ENCODE results near the gene SYNRG.
"Not testable (repeated sequence)": the region's sequence is repeated elsewhere in the genome, so short reads cannot be mapped to it uniquely, and the experiment has no call there.

The SYNRG gene

DNA sequence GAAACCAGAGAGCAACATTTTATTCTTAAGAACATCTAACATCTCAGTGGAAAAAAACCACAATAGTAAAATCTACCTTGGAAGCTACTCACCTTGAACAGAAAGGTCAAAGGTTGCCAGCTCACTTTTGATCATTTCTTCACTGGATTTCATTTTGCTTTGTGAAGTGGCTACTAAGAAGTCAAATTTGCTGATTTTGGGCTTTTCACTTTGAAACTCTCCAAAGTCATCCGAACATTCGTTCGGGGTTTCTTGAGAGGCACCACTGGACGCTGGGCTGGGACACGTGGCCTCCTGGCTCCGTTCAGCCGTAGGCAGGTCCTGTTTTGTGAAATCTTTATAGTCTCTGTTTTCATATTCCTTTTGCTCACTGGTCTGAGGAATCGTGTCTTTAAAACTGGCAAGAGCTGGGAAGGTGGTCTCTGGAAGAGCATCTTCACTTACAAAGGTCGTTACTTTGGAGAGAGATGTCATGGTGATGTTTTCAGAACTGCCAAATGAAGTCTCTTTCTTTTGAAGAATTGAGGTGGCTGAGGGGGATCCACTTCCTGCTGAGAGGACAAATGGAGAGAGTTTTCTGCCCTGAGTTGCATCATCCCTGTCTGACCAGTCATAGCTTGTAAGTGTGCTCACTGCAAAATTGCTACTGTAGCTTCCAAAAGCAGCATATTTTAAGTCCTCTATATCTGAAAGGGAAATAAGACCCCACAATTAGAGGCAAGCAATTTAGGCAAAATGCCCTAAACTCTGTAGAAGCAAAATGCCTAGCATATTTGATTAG is 67.1 kb downstream of the SYNRG start:
- DNase-seq: no peak

DNA sequence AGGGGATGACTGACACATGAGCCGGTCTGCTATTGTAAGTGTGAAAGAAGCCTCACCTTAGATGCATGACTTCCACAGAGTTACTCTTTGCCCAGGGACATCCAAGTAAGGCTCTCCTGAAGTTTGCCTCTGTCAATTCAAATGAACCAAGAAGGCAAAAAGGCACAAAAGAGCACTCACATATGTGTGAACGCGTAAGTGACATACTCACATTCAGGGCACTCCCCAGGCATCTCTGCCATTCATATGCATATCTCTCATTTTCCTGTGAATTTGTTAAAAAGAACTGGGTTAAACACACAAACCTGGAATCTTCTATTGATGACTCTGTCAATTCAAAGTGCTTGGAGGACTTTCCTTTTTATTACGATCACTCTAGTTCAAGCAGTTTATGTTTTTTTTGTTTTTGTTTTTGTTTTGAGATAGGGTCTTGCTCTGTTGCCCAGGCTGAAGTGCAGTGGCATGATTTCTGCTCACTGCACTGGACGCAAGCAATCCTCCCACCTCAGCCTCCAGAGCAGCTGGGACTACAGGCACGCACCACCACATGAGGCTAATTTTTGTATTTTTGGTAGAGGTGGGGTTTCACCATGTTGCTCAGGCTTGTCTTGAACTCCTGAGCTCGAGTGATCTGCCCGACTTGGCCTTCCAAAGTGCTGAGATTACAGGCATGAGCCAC is 70.1 kb downstream of the SYNRG start:
- no peak for DNase-seq

DNA sequence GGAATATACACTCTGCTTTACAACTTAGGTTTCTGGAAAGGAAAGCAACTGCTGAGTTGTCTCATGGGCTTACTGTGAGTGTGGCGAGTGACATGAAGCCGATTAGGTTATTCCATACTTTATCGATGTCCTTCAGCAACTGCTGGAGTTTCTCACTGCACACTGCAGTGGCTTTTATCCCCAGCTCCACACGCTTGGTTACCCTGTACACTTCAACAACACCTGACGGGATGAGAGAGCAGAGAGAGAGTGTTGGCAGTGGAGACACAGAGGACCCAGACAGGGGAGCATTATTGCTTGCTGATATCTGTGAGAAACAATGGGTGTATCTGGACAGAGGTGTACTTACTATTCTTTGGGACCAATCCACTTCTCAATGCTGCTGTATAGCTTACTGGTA is 73.3 kb downstream of the SYNRG start:
- no peak for DNase-seq

DNA sequence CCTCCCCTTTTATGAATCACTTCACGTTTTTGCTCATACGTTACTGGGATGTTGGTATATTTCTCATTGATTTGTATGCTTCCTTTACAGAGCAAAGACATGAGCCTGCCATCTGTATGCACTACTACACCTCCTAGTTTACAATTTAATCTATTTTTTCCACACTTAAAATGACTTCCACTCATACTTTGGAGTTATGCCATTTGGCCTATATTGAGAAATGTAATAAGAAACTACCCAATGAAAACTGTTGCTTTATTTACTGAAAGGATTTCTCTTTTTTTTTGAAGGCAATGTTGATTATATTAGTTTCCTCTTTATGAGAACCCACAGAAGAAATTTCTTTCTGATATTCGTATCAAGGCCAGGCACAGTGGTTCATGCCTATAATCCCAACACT is 76.5 kb downstream of the SYNRG start:
- no peak for DNase-seq

DNA sequence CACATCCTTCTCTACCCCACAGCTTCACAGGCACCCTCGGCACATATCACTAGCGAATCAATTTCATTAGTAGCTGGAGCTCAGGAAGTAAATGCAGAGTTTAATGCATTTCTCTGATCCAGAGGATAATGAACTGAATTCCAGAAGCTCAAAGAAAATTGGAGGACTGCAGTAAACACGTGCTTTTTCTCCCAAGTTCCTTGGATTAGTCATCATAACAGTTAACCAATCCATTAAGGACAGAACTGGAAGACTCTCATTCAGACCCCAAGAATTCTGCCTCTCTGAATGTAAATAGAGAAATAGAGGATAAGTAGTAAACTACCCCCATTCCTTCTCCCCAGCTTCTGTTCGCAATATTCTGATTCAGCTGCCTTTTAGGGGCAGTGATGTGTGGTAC is 78.8 kb downstream of the SYNRG start:
- no peak for DNase-seq

DNA sequence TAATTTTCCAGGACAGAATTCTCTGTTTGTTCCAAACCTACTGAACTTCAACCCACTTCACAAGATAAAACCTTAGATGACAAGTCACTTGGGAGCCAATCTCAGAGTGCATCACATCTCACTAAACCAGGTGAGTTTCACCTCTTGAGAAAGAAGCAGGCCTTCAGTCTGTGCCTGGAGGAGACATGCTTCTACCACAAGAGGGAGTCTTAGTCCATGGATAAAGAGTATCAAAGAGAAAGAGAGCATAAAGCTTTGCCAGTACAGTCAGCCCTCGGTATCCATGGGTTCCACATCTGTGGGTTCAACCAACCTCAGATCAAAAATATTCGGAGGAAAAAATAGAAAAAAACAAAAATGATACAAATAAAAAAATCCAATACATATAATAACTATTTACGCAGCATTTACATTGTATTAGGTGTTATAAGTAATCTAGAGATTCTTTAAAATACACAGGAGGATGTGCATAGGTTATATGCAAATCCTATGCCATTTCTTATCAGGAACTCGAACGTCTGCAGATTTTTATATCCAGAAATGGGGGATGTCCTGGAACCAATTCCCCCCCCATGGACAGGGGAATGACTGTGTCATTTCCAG is 81.9 kb downstream of the SYNRG start:
- peak; percentile 21 for DNase-seq

DNA sequence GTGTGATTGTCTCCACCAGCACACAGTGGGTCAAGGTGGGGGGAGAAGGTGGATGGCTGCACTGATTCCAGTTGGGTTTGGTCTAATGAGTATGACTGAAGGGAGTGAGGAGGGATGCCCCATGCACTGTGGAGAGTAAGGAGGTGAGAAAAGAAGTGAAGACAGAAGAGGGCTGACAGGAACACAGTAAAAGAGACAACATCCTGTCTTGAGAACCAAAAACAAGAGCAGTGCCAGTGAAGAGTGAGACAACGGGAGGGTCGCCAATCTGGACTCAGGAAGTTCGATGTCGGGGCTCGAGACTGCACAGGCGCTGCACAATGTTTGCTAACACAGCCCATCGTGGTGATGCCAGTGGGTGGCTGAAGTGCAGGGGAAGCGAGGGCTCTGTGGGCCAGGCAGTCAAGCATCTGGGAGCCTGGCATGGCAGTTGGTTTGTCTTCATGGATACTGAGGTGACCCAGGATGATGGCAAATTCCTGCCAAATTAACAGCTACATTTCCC is 85.5 kb downstream of the SYNRG start:
- DNase-seq: no peak

DNA sequence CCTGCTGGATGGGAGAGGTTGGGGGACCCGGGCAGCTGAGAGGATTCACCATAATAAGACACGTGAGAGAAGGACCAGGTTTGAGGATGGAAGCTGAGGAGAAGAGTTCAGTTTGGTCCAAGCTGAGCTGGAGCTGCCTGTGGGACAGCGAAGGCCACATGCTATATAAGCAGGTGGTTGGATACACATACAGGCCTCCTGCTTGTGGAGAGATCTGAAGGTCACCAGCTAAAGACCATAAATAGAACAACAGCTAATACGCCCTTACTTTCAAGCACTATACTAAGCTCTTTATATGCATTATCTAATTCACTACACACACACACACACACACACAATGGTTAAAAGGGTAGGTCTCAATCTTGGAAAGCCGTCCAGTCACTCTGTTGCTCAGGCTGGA is 87.4 kb downstream of the SYNRG start:
- no peak for DNase-seq

DNA sequence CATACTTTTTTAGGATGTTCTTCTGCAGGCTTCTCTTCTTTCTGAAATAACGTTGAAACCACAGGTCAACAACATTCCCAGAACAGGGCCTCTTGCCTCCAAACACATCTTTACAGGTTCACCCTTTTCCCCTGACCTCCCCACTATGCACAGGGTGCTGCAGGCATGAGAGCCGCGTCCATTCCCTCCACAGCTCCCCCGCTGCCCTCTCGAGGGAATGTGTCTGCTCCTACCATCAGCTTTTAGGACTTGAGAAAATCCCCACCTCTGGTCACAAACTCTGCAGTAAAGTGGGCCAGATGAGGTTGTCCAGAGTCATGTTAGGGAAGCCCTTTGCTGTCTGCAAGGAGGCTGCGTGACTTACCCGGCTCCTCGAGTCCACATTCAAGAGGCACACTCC is 89.0 kb downstream of the SYNRG start:
- DNase-seq: no peak

DNA sequence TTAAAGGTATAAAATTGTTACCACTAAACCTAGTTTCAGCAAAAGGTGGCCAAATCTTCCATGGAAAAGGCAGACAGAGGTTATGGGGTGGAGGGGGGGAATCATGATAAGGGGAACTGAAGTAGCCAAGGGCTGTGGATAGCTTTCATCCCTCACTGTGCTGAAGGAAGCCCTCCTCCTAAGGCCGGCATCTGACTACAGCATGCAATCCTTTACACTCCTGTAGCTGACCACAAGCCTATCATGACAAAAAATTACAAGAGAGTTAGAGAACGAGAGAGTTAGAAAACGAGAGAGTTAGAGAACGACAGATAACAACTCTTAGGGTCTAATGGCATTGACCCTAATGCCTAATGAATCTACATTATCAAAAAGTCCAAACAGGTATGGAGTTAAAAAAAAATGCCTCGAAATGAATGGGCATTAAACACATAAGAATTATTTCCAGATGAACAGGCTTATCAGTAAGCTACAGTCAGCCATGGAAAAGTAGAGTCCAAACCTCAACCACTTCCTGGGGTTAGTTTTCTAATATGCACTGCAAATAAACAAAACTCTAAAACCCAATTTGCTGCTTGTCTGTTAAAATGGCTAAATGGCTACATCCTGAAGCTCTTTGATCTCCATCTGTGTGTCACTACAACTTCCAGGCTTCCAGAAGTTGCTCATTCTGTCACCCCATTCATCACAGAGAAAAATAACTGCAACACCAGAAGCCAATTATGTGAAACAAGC is 89.8 kb downstream of the SYNRG start:
- no peak for DNase-seq

DNA sequence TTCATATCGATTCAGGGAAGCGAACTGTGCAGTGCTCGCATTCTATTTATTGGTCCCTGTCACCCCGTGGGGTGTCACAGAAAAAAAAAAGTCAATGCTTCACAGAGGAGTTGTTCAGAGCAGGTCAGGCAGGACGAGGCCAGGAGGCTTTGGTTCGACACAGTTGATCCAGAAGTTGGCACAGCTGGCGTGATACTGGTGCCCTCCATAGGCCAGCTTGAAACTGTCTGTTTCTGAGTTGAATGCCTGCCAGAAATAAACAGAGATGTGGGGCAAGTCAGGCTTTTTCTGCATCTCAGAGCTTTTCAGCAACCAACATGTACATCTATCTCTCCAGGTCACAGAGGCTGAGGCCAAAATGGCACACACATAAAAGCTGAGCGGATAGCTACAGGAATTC is 90.4 kb downstream of the SYNRG start:
- no peak for DNase-seq

DNA sequence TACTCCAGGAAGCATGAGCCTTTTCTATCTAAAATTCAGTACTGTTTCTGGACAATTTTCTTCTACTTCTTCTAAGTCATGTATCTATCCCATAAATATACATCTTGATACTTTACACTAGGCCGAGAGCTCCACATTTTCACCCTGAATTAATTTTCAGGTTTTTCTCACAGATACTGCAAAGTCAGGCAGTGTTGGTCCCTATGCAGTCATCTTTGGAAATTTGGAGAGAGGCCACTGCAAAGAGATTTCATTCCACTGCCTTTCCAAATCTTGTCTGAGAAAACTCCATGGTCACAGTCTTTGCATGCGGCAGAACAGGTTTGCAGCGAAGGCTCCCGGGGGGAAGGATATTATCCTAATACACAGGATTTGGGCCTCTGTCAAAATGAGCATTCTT is 91.3 kb downstream of the SYNRG start:
- no peak for DNase-seq

DNA sequence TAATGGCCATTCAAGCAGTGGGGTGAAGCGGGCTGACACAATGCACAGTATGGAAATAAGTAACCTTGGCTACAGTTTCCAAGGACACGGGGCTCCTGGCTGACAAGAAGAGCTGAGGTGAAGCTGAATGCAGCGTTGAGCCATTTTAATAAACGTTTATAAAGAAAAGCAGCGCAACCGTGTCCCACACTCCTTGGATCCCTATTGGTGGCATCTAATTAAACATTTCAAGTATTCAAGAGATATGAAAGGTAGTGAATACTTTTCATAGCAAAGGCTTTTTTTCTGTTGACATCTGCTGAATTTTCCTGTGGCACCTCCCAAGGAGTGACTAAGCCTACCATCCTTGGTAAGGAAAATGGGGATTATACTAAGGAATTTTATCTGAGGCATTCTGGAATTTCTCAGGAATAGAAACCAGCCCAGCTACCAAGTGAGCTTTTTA is 93.1 kb downstream of the SYNRG start:
- no peak for DNase-seq

DNA sequence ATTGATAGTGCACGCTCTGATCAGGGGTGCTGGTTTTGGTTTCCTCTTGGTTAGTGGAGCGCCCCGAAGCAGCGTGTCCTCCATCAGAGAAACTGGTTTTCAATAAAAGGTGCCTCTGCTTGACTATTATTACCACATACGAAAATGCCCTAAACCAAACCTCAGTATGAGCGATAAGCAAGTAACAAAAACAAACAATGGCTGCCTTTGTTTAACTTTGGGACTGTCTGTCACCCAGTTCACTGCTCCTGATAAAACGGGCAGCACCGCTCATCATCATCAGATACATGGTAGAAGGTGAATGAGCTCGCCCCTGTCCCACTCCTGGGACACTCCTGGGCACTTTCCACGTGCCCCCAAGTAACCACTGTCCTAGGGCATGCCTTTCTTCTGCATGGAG is 95.5 kb downstream of the SYNRG start:
- DNase-seq: no peak

DNA sequence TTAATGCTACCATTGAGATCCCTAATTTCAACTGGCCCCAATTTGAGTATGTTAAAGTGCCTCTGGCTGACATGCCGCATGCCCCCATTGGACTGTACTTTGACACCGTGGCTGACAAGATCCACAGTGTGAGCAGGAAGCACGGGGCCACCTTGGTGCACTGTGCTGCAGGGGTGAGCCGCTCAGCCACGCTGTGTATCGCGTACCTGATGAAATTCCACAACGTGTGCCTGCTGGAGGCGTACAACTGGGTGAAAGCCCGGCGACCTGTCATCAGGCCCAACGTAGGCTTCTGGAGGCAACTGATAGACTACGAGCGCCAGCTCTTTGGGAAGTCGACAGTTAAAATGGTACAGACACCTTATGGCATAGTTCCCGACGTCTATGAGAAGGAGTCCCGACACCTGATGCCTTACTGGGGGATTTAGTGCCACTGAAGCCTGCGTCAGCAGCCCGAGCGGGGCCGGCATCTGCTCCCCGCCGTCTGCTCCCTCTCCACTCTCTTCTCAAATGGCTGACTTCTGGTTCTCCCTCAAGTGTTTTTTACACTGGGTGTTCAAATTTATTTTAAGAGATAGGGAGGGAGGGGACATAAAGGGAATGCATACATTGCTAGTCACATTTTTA is 96.7 kb downstream of the SYNRG start:
- DNase-seq: no peak

DNA sequence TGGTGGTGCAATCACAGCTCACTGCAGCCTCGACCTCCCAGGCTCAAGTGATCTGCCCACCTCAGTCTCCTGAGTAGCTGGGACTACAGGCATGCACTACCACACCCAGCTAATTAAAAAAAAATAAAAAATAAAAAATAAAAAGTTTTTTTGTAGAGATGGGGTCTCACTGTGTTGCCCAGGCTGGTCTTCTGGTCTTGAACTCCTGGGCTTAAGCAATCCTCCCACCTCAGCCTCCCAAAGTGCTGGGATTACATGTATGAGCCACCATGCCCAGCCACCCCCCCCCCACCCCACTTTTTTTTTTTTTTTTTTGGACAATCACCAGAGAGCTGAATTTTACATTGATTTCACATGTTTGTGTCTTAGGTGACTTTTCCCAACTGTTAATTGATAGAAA is 97.6 kb downstream of the SYNRG start:
- DNase-seq: not testable (repeated sequence)

DNA sequence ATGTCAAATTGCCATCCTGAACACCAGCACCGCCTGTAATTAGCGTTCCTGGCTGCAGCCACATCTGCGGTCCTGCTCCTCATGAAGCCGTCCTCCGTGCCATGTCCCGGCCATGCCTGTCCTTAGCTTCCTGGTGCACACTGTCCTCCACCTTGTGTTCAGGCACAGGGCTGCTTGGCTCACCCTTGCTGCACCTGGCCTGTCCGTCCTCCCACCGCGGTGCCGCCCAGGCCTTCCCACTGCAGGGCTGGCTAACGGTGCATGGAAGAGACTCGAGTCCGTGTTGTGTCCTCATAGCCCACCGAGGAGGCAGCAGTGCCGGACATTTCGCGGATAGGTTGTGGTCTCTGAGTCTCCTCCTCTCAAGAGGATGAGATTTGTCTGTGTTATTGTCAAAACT is 99.2 kb downstream of the SYNRG start:
- DNase-seq: no peak

DNA sequence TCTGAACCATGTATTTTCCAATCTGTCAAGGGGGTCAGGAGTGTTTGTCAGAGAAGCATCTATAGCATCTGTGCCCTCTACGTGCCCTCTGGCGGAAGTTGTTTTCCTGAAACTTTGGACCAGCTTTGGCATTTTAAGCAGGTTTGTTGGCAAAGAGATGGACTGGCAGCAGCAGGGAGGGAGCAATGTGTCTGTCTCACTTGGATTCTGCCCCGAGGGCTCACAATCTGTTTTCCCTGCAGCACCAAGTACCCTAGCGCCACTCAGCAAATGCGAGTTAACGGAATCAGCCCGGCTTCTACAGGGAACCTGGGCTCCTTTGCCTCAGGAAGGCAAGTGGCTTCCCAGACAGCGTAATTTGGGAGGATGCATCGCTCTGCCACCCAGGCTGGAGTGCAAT is 102.1 kb downstream of the SYNRG start:
- no peak for DNase-seq

DNA sequence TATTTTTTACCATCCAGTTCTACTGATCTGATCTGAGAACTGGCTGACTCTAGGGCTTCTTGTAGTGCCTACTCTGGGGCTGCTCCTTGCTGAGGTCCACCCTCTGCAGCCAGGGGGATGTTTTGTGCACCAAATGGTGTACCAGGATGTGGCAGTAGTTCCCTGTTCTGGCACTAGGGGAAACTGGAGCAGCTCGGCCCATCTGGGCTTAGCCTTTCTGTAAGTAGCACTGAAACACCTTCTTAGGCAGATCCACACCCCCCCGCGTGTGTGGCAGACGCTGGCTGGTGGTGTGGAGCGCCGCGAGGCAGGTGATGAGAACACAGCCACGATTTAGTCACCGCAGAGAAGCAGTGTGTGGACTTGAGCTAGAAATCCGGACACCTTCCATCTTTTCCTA is 102.5 kb downstream of the SYNRG start:
- DNase-seq: no peak

DNA sequence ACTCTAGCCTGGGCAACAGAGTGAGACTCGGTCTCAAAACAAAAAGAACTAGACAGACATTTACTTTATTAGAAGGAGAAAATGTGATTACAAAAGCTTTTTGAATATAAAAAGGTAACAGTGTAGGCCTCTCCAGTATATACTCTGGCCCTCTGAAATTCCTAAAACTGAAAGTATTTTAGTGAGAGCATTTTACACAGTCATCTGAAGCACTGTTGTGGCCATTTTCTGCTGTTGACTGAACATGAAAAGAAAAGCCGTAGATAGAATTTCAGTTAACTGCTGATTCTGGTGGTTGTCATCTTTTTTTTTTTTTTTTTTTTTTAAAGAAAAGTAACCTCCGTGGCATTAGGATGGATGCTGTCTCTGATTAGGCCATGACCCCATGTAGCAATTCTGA is 103.9 kb downstream of the SYNRG start:
- DNase-seq: no peak

DNA sequence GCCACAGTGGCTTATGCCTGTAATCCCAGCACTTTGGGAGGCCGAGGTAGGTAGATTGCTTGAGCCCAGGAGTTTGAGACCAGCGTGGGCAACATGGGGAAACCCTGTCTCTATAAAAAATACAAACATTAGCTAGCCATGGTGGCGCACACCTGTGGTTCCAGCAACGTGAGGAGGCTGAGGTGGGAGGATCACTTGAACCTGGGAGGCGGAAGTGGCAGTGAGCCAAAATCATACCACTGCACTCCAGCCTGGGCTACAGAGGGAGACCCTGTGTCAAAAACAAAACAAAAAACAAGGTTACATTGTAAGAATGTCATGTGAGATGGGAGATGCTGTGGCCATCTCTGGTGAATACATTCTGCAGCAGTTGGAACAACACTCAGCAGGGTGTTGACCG is 106.1 kb downstream of the SYNRG start:
- no peak for DNase-seq

DNA sequence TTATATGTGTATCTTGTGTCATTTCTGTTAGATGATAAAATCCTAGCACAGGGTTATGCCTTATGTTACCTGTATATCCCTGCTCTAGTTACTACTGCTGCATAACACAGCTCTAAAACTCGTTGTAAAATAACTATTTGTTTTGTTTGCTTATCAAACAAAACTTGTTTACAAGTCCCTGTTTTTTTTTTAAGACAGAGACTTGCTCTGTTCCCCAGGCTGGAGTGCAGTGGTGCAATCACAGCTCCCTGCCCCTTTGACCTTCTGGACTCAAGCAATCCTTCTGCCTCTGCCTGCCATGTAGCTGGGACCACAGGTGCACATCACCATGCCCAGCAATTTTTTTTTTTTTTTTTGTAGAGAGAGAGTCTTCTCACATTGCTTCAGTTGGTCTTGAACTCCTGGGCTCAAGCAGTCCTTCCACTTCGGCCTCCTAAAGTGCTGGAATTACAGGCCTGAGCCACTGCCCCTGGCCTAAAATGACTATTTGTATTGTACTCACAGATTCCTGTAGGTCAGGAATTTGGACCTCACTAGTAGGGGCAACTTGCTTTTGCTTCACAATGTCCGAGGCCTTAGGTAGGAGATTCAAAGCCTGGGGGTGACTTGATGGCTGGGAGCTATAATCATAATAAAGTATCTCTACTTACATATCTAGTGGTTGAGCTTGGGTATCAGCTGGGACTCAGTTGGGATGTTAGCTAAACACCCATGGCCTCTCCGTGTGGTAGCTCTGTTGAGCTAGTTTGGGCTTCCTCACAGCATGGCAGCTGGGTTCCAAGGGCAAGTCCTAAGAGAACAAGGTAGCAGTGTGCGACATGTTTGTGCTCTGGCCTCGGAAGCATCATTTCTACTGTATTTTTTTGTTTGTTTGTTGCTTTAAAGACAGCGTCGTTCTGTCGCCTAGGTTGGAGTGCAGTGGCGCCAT is 106.9 kb downstream of the SYNRG start:
- no peak for DNase-seq

Data from CD4-positive, alpha-beta T cell treated with Interleukin-6 for 4 hours (primary cell).